HepG2 (cell line): Measurements from ENCODE around the gene ADGRG1. TPM values are rescaled to one million over a fixed set of nuclear protein-coding genes. Genes with fewer than 3 reads are reported as not detected.

Experiments
- CAMTA2 ChIP-seq: sonication (generic); formaldehyde crosslinking; IDR thresholded peaks from 2 replicates; pipeline ENCODE4 v1.4.0; 2020; ENCODE audit warnings: mild to moderate bottlenecking, missing genetic modification reagents, borderline replicate concordance
- CBFB ChIP-seq: sonication (generic); formaldehyde crosslinking; IDR thresholded peaks from 2 replicates; pipeline ENCODE4 v1.4.0; 2020; ENCODE audit warnings: missing genetic modification reagents
- CHD4 ChIP-seq: fragments of 200-600 bp; sonication (generic); IDR thresholded peaks from 2 replicates; pipeline ENCODE4 v1.7.0; 2017; ENCODE audit warnings: mild to moderate bottlenecking, low read length, borderline replicate concordance
- CSRNP2 ChIP-seq: sonication (generic); formaldehyde crosslinking; conservative IDR thresholded peaks from 2 replicates; pipeline ENCODE4 v1.8.0; 2022; ENCODE audit warnings: low read depth, missing genetic modification reagents
- DPF2 ChIP-seq: sonication (generic); formaldehyde crosslinking; IDR thresholded peaks from 2 replicates; pipeline ENCODE4 v1.4.0; 2020; ENCODE audit warnings: mild to moderate bottlenecking, low read depth, missing genetic modification reagents, borderline replicate concordance
- FOXJ3 ChIP-seq: sonication (generic); formaldehyde crosslinking; IDR thresholded peaks from 2 replicates; pipeline ENCODE4 v1.4.0; 2020; ENCODE audit warnings: missing genetic modification reagents, mild to moderate bottlenecking, borderline replicate concordance
- GFI1 ChIP-seq: sonication (generic); formaldehyde crosslinking; IDR thresholded peaks from 2 replicates; pipeline ENCODE4 v1.5.0; 2020; ENCODE audit warnings: missing genetic modification reagents, mild to moderate bottlenecking, borderline replicate concordance
- HNF1B ChIP-seq: sonication (generic); formaldehyde crosslinking; IDR thresholded peaks from 2 replicates; pipeline ENCODE4 v1.5.1; 2020; ENCODE audit warnings: mild to moderate bottlenecking, moderate library complexity, missing genetic modification reagents
- HNF4A ChIP-seq: sonication (generic); formaldehyde crosslinking; IDR thresholded peaks from 2 replicates; pipeline ENCODE4 v1.4.0; 2020; ENCODE audit warnings: missing genetic modification reagents
- HNRNPH1 ChIP-seq: fragments of 200-400 bp; formaldehyde crosslinking; optimal IDR thresholded peaks from 2 replicates; pipeline ENCODE3; 2017; ENCODE audit warnings: mild to moderate bottlenecking, low read depth, low read length
- HOXA7 ChIP-seq: sonication (generic); formaldehyde crosslinking; IDR thresholded peaks from 2 replicates; pipeline ENCODE4 v1.8.1; 2022; ENCODE audit warnings: mild to moderate bottlenecking, missing genetic modification reagents, moderate library complexity
- KDM4B ChIP-seq: sonication (generic); formaldehyde crosslinking; IDR thresholded peaks from 2 replicates; pipeline ENCODE4 v1.4.0; 2020; ENCODE audit warnings: missing genetic modification reagents
- KLF16 ChIP-seq, 2 experiments: sonication (generic) in 1 of 2; formaldehyde crosslinking in 1 of 2; IDR thresholded peaks; 2 replicates each; pipeline versions ENCODE4 v1.6.1 to v1.8.0; 2016 to 2023; ENCODE audit warnings: missing genetic modification reagents in 2 of 2, missing compliant biosample characterization in 1 of 2
- PLRG1 ChIP-seq: fragments of 450-650 bp; conservative IDR thresholded peaks from 2 replicates; pipeline ENCODE4 v1.6.1; 2016
- SSRP1 ChIP-seq: IDR thresholded peaks from 2 replicates; pipeline ENCODE4 v1.6.1; 2016; ENCODE audit warnings: control low read depth
- SYNCRIP ChIP-seq: fragments of 200-400 bp; formaldehyde crosslinking; IDR thresholded peaks from 2 replicates; pipeline ENCODE4 v1.6.1; 2018; ENCODE audit warnings: mild to moderate bottlenecking, low read depth, low read length; ENCODE audit not compliant: insufficient read depth
- TBX3 ChIP-seq: fragments of 450-650 bp; IDR thresholded peaks from 2 replicates; pipeline ENCODE4 v1.6.1; 2017; ENCODE audit warnings: antibody characterized with exemption, mild to moderate bottlenecking, inconsistent platforms, borderline replicate concordance
- TMF1 ChIP-seq: sonication (generic); formaldehyde crosslinking; IDR thresholded peaks from 2 replicates; pipeline ENCODE4 v1.8.1; 2022; ENCODE audit warnings: low read depth, missing genetic modification reagents
- YY1 ChIP-seq: IDR thresholded peaks from 2 replicates; pipeline ENCODE4 v1.6.1; 2011; ENCODE audit warnings: low read length, low read depth, moderate library complexity, mild to moderate bottlenecking; ENCODE audit not compliant: insufficient read depth, insufficient replicate concordance
- ZNF205 ChIP-seq: IDR thresholded peaks from 2 replicates; pipeline ENCODE4 v1.6.1; 2018; ENCODE audit warnings: missing biosample characterization, missing genetic modification reagents
- ZNF256 ChIP-seq: sonication (generic); formaldehyde crosslinking; conservative IDR thresholded peaks from 2 replicates; pipeline ENCODE4 v1.4.0; 2020; ENCODE audit warnings: missing genetic modification reagents
- polyA plus RNA-seq, 8 experiments: library from polyadenylated mRNA; depleted of rRNA in 3 of 8; stranded (reverse) in 7 of 8; unstranded in 1 of 8; fragments of >200 nt; fragmentation: Illumina TruSeq in 4 of 8; extraction: Trizol in 4 of 8; gene quantifications; 2 replicates each; pipeline versions ENCODE4 v1.2.1 to v1.2.3, GENCODE V29; 2011 to 2016; ENCODE audit warnings: low read depth in 4 of 8, missing spikeins in 1 of 8, mixed read lengths in 1 of 8; ENCODE audit not compliant: insufficient read depth in 1 of 8
- total RNA-seq, 5 experiments: library from RNA; depleted of rRNA; stranded (reverse); fragments of >200 nt; fragmentation: Illumina TruSeq; extraction: Trizol; gene quantifications; 2 replicates each; pipeline ENCODE4 v1.2.3, GENCODE V29; 2016; ENCODE audit warnings: low read depth in 1 of 5
- TF ChIP-seq, protein P1 (sequence below): sonication (generic); formaldehyde crosslinking; IDR thresholded peaks from 2 replicates; pipeline ENCODE4 v1.4.0; 2020; ENCODE audit warnings: missing genetic modification reagents, mild to moderate bottlenecking, borderline replicate concordance
- TF ChIP-seq, protein P2 (sequence below): sonication (generic); formaldehyde crosslinking; IDR thresholded peaks from 2 replicates; pipeline ENCODE4 v1.8.0; 2022; ENCODE audit warnings: missing genetic modification reagents, mild to moderate bottlenecking, borderline replicate concordance

Gene ADGRG1
- total and polyA plus RNA-seq, 2 of the 13 experiments (the other 11 are each of a cell fraction or from before 2014, with no cell fraction given), result 2.7 to 5.9 TPM

GRCh38 chr16:57704011-57704904, 75.8 kb downstream of the ADGRG1 start (continued):
- no peak for TF ChIP-seq KLF16 (CRISPR knock-in tag; IDR thresholded peaks at IDR 0.05)
- no peak for TF ChIP-seq TMF1 (CRISPR knock-in tag)
- TF ChIP-seq SYNCRIP, result no peak
- no peak for TF ChIP-seq CHD4
- no peak for TF ChIP-seq YY1
- no peak for TF ChIP-seq TBX3
- no peak for TF ChIP-seq CBFB (CRISPR knock-in tag)
- no peak for TF ChIP-seq ZNF205 (CRISPR knock-in tag)
- TF ChIP-seq, protein P1, sequence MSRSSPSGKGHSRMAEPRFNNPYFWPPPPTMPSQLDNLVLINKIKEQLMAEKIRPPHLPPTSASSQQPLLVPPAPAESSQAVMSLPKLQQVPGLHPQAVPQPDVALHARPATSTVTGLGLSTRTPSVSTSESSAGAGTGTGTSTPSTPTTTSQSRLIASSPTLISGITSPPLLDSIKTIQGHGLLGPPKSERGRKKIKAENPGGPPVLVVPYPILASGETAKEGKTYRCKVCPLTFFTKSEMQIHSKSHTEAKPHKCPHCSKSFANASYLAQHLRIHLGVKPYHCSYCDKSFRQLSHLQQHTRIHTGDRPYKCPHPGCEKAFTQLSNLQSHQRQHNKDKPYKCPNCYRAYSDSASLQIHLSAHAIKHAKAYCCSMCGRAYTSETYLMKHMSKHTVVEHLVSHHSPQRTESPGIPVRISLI (CRISPR knock-in tag), result peak; percentile 94
- TF ChIP-seq CSRNP2 (CRISPR knock-in tag), result no peak
- no peak for TF ChIP-seq PLRG1
- TF ChIP-seq, protein P2, sequence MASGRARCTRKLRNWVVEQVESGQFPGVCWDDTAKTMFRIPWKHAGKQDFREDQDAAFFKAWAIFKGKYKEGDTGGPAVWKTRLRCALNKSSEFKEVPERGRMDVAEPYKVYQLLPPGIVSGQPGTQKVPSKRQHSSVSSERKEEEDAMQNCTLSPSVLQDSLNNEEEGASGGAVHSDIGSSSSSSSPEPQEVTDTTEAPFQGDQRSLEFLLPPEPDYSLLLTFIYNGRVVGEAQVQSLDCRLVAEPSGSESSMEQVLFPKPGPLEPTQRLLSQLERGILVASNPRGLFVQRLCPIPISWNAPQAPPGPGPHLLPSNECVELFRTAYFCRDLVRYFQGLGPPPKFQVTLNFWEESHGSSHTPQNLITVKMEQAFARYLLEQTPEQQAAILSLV, result 0 out of 2 replicates have a peak, but pooled peaks have one; percentile 41
- no peak for TF ChIP-seq HOXA7 (CRISPR knock-in tag)
- peak; percentile 17; the same call in 1 of the 2 replicates for TF ChIP-seq KDM4B (CRISPR knock-in tag)
- peak; percentile 71 for TF ChIP-seq HNF4A (CRISPR knock-in tag)
- peak; percentile 67 for TF ChIP-seq DPF2 (CRISPR knock-in tag)
- TF ChIP-seq SSRP1 (CRISPR knock-in tag), result peak; percentile 81; the same call in 1 of the 2 replicates
- TF ChIP-seq FOXJ3 (CRISPR knock-in tag), result peak; percentile 45; the same call in 1 of the 2 replicates
- TF ChIP-seq GFI1 (CRISPR knock-in tag), result no peak
- no peak for TF ChIP-seq HNRNPH1
- TF ChIP-seq CAMTA2, result no peak
- TF ChIP-seq HNF1B (CRISPR knock-in tag), result peak; percentile 95
- TF ChIP-seq ZNF256 (CRISPR knock-in tag), result no peak
